Effector memory CD4-positive, alpha-beta T cell (primary cell): ENCODE data around the gene USB1.

Experiments used
- DNase-seq, 3 donors: peaks; one replicate each; pipeline ENCODE4 v3.0.0-alpha.2; 2020
- H3K27ac ChIP-seq: 2 replicates; pipeline ENCODE4 v1.7.0; 2013; ENCODE audit warnings: mild to moderate bottlenecking, low read length, moderate library complexity; ENCODE audit not compliant: insufficient read depth, poor library complexity, severe bottlenecking
- H3K27me3 ChIP-seq: replicated peaks from 2 replicates; pipeline ENCODE4 v1.7.0; 2013; ENCODE audit warnings: mild to moderate bottlenecking, low read length; ENCODE audit not compliant: insufficient read depth, control insufficient read depth, poor library complexity, severe bottlenecking
- H3K36me3 ChIP-seq: 2 replicates; pipeline ENCODE4 v1.7.0; 2013; ENCODE audit warnings: mild to moderate bottlenecking, low read length, moderate library complexity; ENCODE audit not compliant: control insufficient read depth, insufficient read depth
- H3K4me1 ChIP-seq: 2 replicates; pipeline ENCODE4 v1.7.0; 2013; ENCODE audit warnings: low read length, mild to moderate bottlenecking; ENCODE audit not compliant: control insufficient read depth, insufficient read depth, poor library complexity, severe bottlenecking
- H3K4me3 ChIP-seq: 2 replicates; pipeline ENCODE4 v1.7.0; 2013; ENCODE audit warnings: low read length, low read depth, mild to moderate bottlenecking; ENCODE audit not compliant: insufficient read depth, poor library complexity, severe bottlenecking
- H3K9me3 ChIP-seq: 2 replicates; pipeline ENCODE4 v1.7.0; 2013; ENCODE audit warnings: mild to moderate bottlenecking, low read length, moderate library complexity; ENCODE audit not compliant: control insufficient read depth

The USB1 gene

GRCh38 chr16:57993897-57994296, 7.3 kb upstream of the USB1 start:
- DNase-seq, result no peak
- no peaks in the 10 kb centered on the region for H3K9me3 ChIP-seq
- H3K4me1 ChIP-seq, result peaks cover 53% of the 10 kb centered on the region
- peaks cover 34% of the 10 kb centered on the region for H3K36me3 ChIP-seq
- H3K4me3 ChIP-seq, result no peak overlapping the region
- no peaks in the 10 kb centered on the region for H3K27me3 ChIP-seq
- H3K27ac ChIP-seq, result no peak overlapping the region

GRCh38 chr16:57994361-57994760, 6.8 kb upstream of the USB1 start:
- H3K9me3 ChIP-seq, result no peaks in the 10 kb centered on the region
- peaks cover 58% of the 10 kb centered on the region for H3K4me1 ChIP-seq
- no peak overlapping the region for H3K4me3 ChIP-seq
- H3K36me3 ChIP-seq, result peaks cover 34% of the 10 kb centered on the region
- peak overlapping the region; percentile 58 for H3K27ac ChIP-seq
- DNase-seq, result no peak
- no peaks in the 10 kb centered on the region for H3K27me3 ChIP-seq

GRCh38 chr16:57994778-57995177, 6.4 kb upstream of the USB1 start:
- Histone ChIP-seq H3K9me3 (no peaks in the 10 kb centered on the region), H3K27me3 (no peaks in the 10 kb centered on the region), H3K4me3 (no peak overlapping the region), H3K4me1 (peaks cover 61% of the 10 kb centered on the region), H3K36me3 (peaks cover 34% of the 10 kb centered on the region), H3K27ac (peak overlapping the region; percentile 58)
- peak; percentile 15 to 38 (median 25) for DNase-seq

- DNase-seq, result no peak
- H3K4me1 ChIP-seq, result peaks cover 67% of the 10 kb centered on the region
- H3K27me3 ChIP-seq, result no peaks in the 10 kb centered on the region
- peak overlapping the region; percentile 58 for H3K27ac ChIP-seq
- H3K36me3 ChIP-seq, result peaks cover 34% of the 10 kb centered on the region
- H3K9me3 ChIP-seq, result no peaks in the 10 kb centered on the region
- H3K4me3 ChIP-seq, result no peak overlapping the region
These were observed 5.3 kb upstream of the USB1 start for GRCh38 chr16:57995721-57996405.

- Histone ChIP-seq H3K4me3 (no peak overlapping the region), H3K9me3 (no peaks in the 10 kb centered on the region), H3K4me1 (peaks cover 71% of the 10 kb centered on the region), H3K27ac (no peak overlapping the region), H3K27me3 (no peaks in the 10 kb centered on the region), H3K36me3 (peaks cover 34% of the 10 kb centered on the region)
- no peak for DNase-seq
These were observed 4.6 kb upstream of the USB1 start for GRCh38 chr16:57996406-57997175.

GRCh38 chr16:57997176-57997527, 4.1 kb upstream of the USB1 start:
- no peak for DNase-seq
- Histone ChIP-seq H3K36me3 (peaks cover 34% of the 10 kb centered on the region), H3K4me3 (no peak overlapping the region), H3K4me1 (peaks cover 74% of the 10 kb centered on the region), H3K27me3 (no peaks in the 10 kb centered on the region), H3K27ac (no peak overlapping the region), H3K9me3 (no peaks in the 10 kb centered on the region)

GRCh38 chr16:57997528-57998265, 3.5 kb upstream of the USB1 start:
- peak overlapping the region; percentile 58 for H3K27ac ChIP-seq

GRCh38 chr16:57998486-57998885, 2.7 kb upstream of the USB1 start:
- Histone ChIP-seq H3K4me3 (peak overlapping the region; percentile 33), H3K4me1 (peaks cover 70% of the 10 kb centered on the region), H3K36me3 (peaks cover 28% of the 10 kb centered on the region), H3K27me3 (no peaks in the 10 kb centered on the region), H3K9me3 (no peaks in the 10 kb centered on the region), H3K27ac (peak overlapping the region; percentile 58)
- peak; percentile 45 to 59 (median 53) for DNase-seq

More at GRCh38 chr16:57997528-57998265, 3.5 kb upstream of the USB1 start:
- Histone ChIP-seq H3K9me3 (no peaks in the 10 kb centered on the region), H3K27me3 (no peaks in the 10 kb centered on the region), H3K36me3 (peaks cover 34% of the 10 kb centered on the region), H3K4me3 (peak overlapping the region; percentile 33), H3K4me1 (peaks cover 74% of the 10 kb centered on the region)
- no peak for DNase-seq

- no peaks in the 10 kb centered on the region for H3K27me3 ChIP-seq
- H3K4me3 ChIP-seq, result no peak overlapping the region
- H3K27ac ChIP-seq, result peak overlapping the region; percentile 58
- DNase-seq, result no peak
- H3K9me3 ChIP-seq, result no peaks in the 10 kb centered on the region
- H3K36me3 ChIP-seq, result peaks cover 28% of the 10 kb centered on the region
- H3K4me1 ChIP-seq, result peaks cover 70% of the 10 kb centered on the region
These were observed 2.2 kb upstream of the USB1 start for GRCh38 chr16:57998992-57999365.
